ENCODE results near the gene PACRG.
A peak's percentile ranks its signal among the peaks of the same experiment; 100 is the strongest.
"Not testable (repeated sequence)": the region's sequence is repeated elsewhere in the genome, so short reads cannot be mapped to it uniquely, and the experiment has no call there.

PACRG gene

DNA sequence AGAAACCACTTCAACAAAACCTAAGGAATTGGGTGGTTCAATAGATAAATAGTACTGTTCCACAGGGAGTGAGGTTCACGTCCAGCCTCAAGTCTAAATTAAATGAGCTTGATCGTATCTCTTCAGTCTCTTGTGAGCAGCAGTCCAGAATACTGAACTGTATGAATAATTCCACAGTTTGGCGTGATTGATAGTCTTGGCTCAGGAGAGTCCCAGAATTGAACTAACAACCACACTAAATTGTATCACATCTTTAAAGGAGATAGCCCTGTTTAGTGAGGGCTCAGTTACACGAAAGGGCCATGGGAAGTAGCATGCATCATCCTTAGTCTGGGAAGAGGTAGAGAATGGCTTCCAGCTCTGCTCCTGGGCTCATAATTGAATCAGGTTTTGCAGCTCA lies 224.6 kb downstream of the PACRG start:
- DNase-seq: no peak

DNA sequence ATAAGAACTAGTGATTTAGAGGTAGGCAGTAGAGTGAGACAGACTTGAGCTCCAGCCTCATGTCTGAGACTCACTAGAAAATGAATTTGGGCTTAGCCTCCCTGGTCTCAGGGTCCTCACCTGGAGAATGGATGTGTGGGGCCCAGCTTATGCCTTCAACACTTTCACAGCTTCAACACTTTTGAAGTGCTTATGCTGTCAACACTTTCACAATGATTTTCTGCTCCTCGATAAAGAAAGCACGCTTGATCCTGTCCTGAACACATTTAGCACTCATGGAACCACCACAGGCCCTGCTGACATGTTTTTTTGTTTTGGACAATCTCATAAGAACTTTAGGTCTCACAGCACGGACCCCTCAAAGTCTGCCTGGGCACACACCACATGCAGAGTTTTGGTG lies 229.3 kb downstream of the PACRG start:
- DNase-seq: no peak

DNA sequence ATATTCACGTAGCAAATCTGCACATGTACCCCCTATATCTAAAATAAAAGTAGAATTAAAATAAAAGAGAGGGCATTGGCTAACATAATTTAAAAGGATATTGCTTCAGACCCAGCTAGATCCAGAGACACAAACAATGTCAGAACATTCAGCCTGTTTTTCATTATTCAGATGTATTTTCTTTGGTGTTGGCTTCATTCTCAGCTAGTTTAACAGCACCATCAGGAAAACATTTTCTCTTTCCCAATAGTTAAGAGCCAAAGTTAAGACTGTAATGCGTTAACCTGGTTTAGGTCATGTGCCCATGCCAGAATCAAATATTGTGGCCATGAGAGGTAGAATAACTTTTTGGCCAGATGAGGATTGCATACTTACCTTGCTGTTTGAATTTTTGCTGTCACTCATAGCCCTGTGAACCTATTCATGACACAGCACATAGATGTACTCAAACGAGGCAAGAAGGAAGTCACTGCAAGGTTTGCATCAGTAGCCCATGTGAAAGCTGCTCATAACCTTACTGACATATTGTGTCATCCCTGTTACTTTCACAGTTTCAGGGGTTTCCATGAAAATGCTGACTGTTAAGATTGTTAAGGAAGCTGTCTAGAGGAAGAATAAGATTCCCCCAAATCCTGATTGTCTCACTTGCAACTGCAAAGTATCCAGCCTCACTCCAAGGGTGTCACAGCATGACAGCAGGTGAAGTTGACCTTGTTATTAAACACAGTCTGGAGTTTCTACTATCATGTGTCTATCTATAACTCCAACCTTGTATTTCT lies 233.1 kb downstream of the PACRG start:
- DNase-seq: no peak

DNA sequence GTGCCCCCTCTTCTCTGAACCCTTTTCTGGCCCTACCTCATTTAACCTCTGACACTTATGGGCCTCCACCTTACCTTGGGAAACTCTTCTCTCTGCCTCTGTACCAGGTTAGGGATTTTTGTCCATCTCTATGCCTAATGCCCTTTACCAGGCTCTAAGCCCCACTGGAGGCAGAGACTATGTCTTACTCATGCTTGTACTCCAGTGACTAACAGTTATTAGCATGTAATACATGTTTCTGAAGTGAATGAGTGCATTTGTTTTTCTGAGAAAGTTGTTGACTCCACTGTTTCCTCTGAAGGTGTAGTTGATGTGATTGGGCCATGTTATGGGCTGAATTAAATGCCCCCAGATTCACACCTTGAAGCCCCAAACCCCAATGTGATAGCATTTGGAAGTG lies 234.3 kb downstream of the PACRG start:
- no peak for DNase-seq

DNA sequence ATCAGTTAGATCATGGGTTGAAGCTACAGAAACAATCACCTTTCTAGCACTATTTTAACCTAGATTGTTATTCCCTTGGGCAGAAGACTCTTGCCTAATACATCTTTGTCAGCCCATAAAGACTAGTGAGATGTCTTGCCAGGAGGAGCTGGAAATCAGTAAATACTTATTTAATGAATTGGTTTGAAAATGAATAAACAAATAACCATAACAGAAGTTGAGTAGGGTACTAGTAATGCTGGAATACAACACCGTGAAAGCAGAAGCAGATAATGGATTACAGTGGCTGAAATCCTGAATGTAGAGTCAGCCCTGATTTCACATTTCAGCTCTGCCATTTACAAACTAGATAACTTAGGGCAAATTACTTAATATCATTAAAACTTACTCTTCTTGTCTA lies 236.1 kb downstream of the PACRG start:
- no peak for DNase-seq

DNA sequence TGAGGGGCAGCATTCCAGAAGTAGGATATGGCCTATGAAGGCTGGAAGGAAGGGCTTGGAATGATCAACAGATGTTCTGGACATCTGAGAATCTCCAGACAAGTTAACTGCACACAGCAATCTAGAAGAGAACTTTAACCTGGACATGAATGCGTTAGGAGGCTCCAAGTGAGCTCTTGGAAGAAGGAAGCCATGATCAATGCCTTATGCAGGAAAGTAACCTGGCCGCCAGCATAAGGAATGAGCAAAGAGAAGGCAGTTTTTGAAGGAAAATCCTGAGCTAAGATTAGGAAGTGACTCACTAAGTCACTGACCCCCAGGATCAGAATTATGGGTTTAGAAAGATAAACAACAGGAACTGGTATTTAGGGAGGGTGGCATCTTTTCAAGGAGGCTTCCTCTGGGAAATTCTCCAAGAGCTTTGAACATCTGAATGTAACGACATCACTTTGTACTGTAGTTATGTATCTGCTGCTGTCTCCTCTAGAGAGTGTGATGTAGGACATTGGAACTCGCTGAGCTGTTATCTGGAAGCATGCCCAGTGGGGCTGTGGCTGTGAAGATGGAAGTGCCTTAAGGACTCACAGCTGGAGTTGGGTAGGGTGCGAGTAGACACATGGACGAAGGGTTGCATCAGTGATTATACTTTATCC lies 236.8 kb downstream of the PACRG start:
- no peak for DNase-seq

DNA sequence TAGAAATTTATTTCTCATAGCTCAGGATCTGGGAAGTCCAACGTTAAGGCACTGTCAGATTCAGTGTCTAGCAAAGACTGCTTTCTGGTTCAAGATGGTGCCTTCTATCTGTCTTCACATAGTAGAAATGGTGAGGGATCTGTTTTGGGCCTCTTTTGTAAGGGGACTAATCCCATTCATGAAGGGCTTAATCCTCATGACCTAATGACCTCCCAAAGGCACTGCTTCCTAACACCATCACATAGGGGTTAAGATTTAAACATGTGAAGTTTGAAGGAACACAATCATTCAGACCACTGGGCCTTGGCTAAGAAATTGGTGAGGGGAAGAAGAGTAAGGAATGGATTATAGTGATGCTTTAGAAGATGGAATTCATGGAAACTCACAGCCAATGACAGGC lies 237.6 kb downstream of the PACRG start:
- DNase-seq: no peak

DNA sequence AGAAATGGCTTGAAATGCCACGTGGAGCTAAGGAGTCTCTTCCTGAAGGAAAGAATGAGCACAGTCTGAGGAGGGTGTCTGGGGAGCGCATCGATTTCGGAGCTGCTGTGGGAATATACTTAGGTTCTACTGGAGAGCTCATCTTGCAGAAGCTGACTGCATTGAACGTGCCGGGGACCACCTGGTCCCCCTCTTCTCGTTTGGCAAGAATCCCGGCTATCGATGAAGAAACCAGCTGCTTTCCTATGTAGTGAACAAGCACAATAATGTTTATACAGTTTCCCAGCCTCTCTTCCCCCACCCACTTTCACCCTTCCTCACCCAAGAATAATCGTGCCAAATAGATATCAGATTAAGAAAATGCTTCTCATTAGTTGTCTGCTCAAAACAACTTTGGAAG lies 242.5 kb downstream of the PACRG start:
- peak; percentile 90 for DNase-seq

DNA sequence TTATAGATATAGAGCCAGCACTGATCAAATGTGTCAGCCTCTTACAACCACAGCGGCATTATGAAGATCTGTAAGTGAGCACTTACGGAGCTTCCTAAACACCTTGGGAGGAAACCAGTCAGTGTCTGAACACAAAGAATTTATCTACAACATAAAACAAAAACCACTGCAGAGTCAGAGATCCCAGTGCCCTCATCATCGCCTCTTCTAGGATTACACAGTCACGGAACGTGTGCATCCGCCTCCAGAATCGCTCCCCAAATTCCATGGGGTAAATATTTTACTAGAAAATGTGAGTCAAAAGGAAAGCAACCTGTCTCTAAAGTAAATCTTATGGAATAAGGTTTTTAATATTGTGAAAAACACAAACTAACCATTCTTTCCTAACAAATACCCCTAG lies 243.6 kb downstream of the PACRG start:
- no peak for DNase-seq

DNA sequence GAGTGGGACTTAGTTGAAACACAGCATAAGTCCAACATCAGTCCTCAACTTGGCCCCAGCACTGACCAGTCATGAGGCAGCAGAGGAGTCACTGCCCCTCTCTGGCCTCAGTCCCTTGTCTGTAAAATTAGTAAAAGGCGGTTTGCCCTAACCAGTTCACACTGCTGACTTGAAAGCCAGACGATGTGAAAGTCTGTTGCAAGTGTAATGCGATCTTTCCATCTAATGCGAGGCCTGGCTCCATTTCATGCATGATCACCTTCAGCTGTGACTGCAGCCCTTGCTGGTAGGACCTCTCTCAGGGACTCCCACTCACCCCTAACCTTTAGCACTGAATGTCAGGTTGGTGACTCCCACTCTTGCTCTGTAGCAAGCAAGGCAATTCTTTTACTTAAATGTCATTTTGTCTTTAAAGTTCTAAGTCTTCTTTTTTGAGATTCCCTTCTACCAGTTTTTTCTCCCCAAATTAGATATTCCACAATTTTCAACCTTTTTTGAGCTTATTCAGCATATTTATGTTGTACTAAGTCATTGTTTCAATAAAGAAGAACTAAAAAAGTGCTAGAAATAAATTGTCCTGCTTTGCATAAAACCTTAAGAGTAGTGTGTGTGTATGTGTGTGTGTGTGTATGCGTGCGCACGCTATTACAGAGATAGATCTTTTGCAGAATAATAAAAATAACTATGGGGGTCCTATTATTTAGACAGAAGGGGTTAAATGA lies 245.5 kb downstream of the PACRG start:
- DNase-seq: peak; percentile 81

DNA sequence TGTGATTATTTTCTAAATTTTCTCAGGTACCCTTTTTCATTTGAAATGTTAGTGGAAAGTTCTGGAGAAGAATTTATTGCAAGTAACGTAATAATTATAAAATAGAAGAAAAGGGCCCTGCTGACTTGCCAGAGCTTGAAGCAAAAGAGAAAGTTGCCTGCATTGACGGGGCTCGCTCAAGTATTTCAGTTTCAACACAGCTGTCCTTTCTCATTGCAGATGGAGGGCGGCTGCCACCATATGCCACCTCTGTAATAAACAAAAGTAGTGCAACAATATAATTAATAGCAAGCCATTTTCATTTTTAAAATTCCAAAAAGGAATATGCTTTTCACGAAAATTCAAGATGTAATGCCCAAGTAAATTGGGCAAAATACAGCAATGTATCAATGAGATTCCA lies 246.2 kb downstream of the PACRG start:
- peak; percentile 80 for DNase-seq

DNA sequence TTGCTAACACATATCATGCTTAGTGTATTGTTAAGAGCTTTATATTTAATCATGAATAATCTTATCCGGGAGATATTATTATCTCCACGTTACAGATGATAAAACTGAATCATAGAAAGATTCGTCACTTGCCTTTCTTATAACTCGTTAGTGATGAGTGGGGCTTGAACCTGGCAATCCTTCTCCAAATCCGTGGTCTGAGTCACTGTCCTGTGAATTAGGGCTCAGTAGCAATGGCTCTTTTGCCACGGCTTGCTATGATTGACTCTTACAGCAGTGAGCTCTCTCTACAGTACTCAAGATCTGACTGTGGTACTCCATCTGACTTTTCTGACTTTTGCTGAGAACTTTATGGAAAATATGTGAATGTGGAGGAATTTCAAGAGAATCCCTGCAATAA lies 246.9 kb downstream of the PACRG start:
- DNase-seq: no peak

DNA sequence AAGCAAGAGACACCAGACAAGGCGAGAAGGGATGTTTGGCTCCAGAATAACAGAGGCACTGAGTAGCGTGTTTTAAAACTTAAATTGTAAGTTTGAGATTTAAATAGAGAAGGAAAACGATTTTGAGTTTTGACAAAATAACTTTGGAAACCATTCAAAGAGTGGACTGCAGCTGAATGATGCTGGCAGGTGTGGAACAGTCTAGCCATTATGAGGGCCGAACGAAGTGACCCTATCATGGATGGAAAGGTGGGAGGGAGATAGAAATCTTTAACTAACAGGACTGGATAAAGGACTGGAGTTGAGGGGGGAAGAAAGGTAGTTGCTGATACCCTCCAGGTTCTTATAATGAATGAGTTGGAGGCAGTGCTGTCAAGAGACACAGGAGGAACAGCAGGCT lies 248.4 kb downstream of the PACRG start:
- DNase-seq: no peak

DNA sequence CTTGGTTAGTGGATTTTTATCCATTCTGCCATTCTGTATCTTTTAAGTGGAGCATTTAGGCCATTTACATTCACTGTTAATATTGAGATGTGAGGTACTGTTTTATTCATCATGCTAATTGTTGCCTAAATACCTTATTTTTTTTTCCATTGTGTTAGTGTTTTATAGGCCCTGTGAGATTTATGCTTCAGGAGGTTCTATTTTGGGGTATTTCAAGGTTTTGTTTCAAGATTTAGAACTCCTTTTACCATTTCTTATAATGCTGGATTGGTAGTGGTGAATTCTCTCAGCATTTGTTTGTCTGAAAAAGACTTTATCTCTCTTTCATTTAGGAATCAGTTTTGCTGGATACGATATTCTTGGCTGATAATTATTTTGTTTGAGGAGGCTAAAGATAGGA lies 255.5 kb downstream of the PACRG start:
- not testable (repeated sequence) for DNase-seq

DNA sequence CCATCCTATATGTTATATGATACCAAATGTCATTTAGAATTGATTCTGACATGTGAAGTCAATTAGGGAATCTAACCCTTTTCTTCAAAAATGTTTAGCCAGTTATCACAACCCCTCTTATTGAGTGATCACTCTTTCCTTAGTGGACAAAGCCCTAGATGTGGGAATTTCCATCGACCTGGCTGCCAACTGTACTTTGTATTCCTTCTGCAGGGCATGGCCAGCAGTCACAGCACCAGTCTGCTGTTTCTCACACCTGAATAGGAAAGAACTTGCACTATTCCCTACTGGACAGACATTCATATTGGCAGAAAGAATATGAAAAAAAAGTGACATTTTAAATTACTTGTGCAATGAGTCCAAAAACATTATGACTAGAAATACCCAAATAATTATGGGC lies 271.0 kb downstream of the PACRG start:
- no peak for DNase-seq

DNA sequence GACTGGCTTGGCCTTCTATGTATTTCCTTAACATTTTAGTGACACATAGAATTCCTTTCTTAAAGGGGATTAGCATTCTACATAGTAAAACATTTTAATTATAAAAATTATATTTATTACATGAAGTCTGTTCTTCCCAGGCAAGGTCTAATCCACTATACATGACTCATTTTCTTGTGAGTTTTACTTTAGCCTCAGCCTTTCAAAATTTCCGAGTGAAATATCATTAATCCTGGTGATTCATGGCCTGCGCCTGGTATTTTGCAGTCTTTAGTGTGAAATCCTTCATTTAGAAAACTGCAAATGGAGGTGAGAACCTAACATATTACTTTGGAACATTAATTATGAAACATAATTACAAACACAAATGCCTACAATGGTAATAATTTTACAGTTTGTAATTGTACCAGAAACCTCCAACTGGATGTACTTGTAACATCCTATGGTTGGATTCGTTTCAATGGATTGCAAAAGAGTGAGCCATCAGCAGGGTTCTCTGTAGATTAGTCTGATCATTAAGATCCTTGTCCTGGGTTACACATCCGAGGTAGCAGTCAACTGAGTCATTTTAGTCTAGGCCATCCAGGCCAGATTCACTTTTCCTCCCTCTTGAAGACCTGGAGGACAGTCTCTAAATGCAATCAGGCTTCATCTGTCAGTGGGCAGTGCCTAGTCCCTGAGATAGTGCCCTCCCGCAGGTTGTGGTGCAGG lies 272.0 kb downstream of the PACRG start:
- no peak for DNase-seq

DNA sequence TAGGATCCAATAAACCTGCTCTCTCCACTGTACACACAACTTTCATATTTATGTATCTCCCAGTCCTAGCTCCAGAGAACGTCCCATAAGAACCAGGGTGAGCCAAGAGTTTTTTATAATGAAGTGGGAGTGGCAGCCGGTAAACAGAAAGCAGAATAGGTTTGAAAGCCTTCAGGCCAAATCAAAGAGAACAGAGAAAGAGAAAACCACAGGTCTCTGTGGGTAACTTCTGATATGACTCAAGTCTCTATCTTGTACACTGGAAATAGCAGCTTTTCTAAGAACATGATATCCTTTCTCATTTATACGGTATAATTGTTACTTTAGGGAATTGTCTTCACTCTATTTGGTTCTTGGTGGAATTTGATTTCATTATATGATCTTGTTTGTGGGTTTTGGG lies 273.6 kb downstream of the PACRG start:
- no peak for DNase-seq

DNA sequence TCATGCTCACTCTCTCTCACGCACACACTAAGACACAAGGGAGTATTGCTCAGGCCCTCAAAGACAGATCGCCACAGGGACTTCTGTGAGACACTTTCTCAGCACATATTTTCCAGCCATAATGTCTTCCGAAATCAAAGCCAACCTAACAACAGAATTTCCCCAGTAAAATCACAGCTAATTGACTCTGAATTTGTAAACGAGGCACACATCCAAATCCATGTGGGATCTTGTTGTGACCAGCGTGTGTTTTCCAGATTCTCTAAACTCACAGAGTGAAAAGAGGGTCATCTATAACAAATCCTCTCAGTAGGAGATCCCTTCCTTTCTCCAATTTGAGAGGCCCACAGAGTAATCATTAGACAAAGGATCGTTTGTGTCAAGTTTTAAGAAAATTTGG lies 280.4 kb downstream of the PACRG start:
- no peak for DNase-seq

DNA sequence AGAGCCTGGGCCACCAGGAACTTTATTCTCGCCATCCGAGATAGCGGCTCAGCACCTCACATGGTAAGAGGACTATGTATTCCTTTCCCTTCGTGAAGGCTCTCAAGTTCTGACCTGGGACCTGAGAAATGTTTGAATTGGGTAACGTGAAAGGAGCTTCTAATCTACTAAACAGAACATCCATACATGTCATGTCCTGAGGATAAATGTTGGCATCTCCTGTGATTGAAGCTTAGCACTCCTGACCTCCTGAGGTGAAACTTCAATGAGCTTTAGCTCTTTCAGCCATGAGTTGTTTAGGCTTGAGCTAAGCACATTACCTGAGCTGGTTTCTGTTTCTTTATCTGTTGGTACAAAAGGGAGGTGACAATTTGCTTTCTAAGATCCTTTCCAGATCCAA lies 280.9 kb downstream of the PACRG start:
- no peak for DNase-seq

DNA sequence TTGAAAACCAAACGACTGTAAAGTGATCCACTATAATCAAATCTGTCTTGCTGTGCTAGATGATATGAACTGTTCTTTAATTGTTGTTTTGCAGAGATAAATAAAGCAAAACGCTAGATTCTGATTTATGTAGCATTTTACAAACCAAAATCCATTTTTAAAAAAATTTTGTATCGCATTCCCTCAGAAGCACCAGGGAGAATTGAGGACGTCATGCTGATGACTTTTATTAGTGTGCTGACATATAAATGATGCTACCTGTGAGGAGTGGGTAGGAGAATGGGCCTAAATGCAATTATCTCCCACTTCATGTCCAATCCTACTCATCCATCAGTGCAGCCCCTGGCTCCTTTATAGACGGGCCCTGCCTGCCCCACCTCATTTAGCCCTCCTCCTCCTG lies 282.4 kb downstream of the PACRG start:
- no peak for DNase-seq

DNA sequence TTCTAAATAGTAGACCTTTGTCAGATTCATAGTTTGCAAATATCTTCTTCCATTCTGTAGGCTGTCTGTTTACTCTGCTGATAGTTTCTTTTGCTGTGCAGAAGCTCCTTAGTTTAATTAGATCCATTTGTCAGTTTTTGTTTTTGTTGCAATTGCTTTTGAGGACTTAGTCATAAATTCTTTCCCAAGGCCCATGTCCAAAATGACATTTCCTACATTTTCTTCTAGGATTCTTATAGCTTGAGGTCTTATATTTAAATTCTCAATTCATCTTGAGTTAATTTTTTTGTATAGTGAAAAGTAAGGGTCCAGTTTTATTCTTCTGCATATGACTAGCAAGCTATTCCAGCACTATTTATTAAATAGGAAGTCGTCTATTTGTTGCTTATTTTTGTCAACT lies 287.0 kb downstream of the PACRG start:
- no peak for DNase-seq

DNA sequence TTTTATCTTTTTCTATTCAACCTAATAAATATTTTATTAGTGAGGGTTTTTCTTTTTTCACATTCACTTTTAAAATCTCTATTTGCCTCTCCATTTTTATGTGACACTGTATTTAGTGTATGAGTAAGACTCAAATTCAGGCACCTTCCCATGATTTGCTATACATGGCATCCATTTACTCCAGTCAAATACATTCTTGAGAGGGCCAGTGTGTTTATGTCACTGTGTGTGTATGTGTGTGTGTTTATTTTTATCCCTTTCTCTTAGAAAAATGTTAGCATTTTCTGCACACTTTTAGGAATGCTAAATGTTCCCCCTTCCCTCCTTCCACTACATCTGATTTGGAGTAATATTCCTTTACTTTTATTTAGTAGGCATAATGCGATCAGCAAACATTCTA lies 290.0 kb downstream of the PACRG start:
- no peak for DNase-seq

DNA sequence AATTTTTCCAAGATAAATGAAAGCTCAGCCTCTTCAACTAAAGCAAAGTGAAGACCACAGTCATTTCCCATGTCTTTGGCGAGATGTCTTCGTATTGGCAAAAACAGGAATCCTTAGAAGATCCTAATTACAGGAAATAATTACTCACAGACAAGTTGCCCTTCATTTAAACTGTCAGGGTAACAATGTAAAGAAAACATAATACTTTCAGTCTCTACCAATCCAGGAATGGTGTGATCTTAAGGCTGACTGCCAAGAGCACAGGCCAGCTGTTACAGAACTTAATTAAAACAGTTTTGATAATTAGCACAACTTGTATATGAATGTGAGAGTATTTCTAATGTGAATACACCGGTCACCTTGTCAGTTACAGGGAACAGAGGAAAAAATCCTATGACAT lies 292.2 kb downstream of the PACRG start:
- DNase-seq: no peak

DNA sequence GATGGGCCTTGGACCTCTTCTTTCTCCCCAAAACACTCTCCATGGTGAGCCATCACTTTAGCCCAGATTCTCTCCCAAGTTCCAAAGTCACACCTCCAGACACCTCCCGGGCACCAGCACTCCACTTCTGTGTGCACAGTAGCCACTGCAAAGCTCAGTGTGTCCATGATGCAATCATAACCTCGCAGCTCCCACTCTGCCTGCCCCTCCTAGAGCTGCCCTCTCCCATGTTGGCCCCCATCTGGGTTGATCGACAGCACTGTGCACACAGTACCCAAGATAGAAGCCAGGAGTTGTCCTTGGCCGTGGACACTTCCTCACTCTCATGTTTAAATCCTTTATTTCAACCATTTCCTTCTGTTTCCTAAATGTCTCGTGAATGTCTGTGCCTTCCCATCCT lies 293.3 kb downstream of the PACRG start:
- DNase-seq: no peak

All from NCI-H2171 (cell line).